Glutamatergic neuron (in vitro differentiated cells): ENCODE data around the gene SERF2. TPM values are rescaled to one million over a fixed set of nuclear protein-coding genes. Genes with fewer than 3 reads are reported as not detected.
"Not testable (repeated sequence)": the region's sequence is repeated elsewhere in the genome, so short reads cannot be mapped to it uniquely, and the experiment has no call there.

ENCODE experiments used
- DNase-seq: peaks from one replicate; pipeline ENCODE4 v3.0.0; 2022
- H3K27ac Mint-ChIP-seq: one replicate; pipeline ENCODE4 v1.8.0; 2020; ENCODE audit warnings: mild to moderate bottlenecking, mixed read lengths, inconsistent platforms; ENCODE audit not compliant: unreplicated experiment
- H3K27me3 Mint-ChIP-seq: one replicate; pipeline ENCODE4 v1.8.0; 2020; ENCODE audit warnings: mild to moderate bottlenecking, moderate library complexity, mixed read lengths, inconsistent platforms; ENCODE audit not compliant: unreplicated experiment
- H3K36me3 Mint-ChIP-seq: one replicate; pipeline ENCODE4 v1.8.0; 2020; ENCODE audit warnings: mild to moderate bottlenecking, mixed read lengths, inconsistent platforms; ENCODE audit not compliant: unreplicated experiment
- H3K4me1 Mint-ChIP-seq: one replicate; pipeline ENCODE4 v1.8.0; 2020; ENCODE audit warnings: mild to moderate bottlenecking, low read depth, mixed read lengths, inconsistent platforms; ENCODE audit not compliant: unreplicated experiment
- H3K4me3 Mint-ChIP-seq: one replicate; pipeline ENCODE4 v1.8.0; 2020; ENCODE audit warnings: mild to moderate bottlenecking, mixed read lengths, inconsistent platforms; ENCODE audit not compliant: unreplicated experiment
- H3K9me3 Mint-ChIP-seq: one replicate; pipeline ENCODE4 v1.8.0; 2020; ENCODE audit warnings: mild to moderate bottlenecking, moderate library complexity, mixed read lengths, inconsistent platforms; ENCODE audit not compliant: unreplicated experiment
- CTCF ChIP-seq: fragments of 200-600 bp; sonication (generic); IDR thresholded peaks from one replicate; pipeline ENCODE4 v1.5.0; 2021; ENCODE audit not compliant: partially characterized antibody, unreplicated experiment
- total RNA-seq: library from RNA; stranded (reverse); fragmentation: NEBNext Ultra II Directional; extraction: Animal tissue kit (Norgen Biotek cat#: 25700); gene quantifications from one replicate; pipeline ENCODE4 v1.2.1, GENCODE V29; 2021; ENCODE audit not compliant: unreplicated experiment

Gene SERF2
- total RNA-seq, 1 donor from 2014 or later = 650 TPM

- Mint-ChIP-seq H3K27me3 (peaks cover 2% of the 10 kb centered on the region), H3K4me3 (peak overlapping the region; percentile 49), H3K4me1 (no peaks in the 10 kb centered on the region), H3K27ac (no peak overlapping the region), H3K9me3 (peaks cover 5% of the 10 kb centered on the region), H3K36me3 (no peaks in the 10 kb centered on the region)
- TF ChIP-seq CTCF = no peak
- DNase-seq = no peak
Observed at GRCh38 chr15:43826029-43826507, 33.9 kb downstream of the SERF2 start.

- H3K27ac Mint-ChIP-seq = no peak within 1 kb of the TSS
Observed at GRCh38 chr15:43826508-43827341, 34.6 kb downstream of the SERF2 start, which contains the start of gene WDR76. TSS of gene WDR76 (plus strand) at chr15:43827002. CDS start at chr15:43827033, 31 bp downstream.

GRCh38 chr15:43828061-43828657 lies 36.0 kb downstream of the SERF2 start:
- no peak for DNase-seq
- H3K4me3 Mint-ChIP-seq = peak overlapping the region; percentile 63
- H3K27ac Mint-ChIP-seq = no peak overlapping the region
- H3K4me1 Mint-ChIP-seq = no peaks in the 10 kb centered on the region
- no peaks in the 10 kb centered on the region for H3K36me3 Mint-ChIP-seq
- no peak for TF ChIP-seq CTCF
- H3K9me3 Mint-ChIP-seq = peaks cover 5% of the 10 kb centered on the region
- H3K27me3 Mint-ChIP-seq = peaks cover 4% of the 10 kb centered on the region

More at GRCh38 chr15:43826508-43827341, 34.6 kb downstream of the SERF2 start, which contains the start of gene WDR76:
- TF ChIP-seq CTCF = no peak
- peak; percentile 70 for DNase-seq
- peaks cover 5% of the 10 kb centered on the region for H3K9me3 Mint-ChIP-seq
- H3K4me1 Mint-ChIP-seq = no peaks in the 10 kb centered on the region
- H3K27me3 Mint-ChIP-seq = peaks cover 4% of the 10 kb centered on the region
- peak within 1 kb of the TSS; percentile 83 for H3K4me3 Mint-ChIP-seq
- no peaks in the 10 kb centered on the region for H3K36me3 Mint-ChIP-seq

- H3K4me3 Mint-ChIP-seq, H3K9me3 Mint-ChIP-seq, DNase-seq, H3K36me3 Mint-ChIP-seq, H3K4me1 Mint-ChIP-seq, H3K27ac Mint-ChIP-seq, H3K27me3 Mint-ChIP-seq: not testable (repeated sequence)
Observed at GRCh38 chr15:43829951-43830540, 37.9 kb downstream of the SERF2 start.

GRCh38 chr15:43830691-43831275 lies 38.7 kb downstream of the SERF2 start:
- not testable (repeated sequence) for H3K27me3 Mint-ChIP-seq, H3K27ac Mint-ChIP-seq, H3K9me3 Mint-ChIP-seq, H3K36me3 Mint-ChIP-seq, DNase-seq, H3K4me1 Mint-ChIP-seq, H3K4me3 Mint-ChIP-seq

- not testable (repeated sequence) for H3K4me1 Mint-ChIP-seq
Observed at GRCh38 chr15:43831519-43832052, 39.5 kb downstream of the SERF2 start.

GRCh38 chr15:43832485-43832884 lies 40.4 kb downstream of the SERF2 start:
- H3K4me3 Mint-ChIP-seq, H3K36me3 Mint-ChIP-seq, H3K27me3 Mint-ChIP-seq, H3K4me1 Mint-ChIP-seq, H3K27ac Mint-ChIP-seq, H3K9me3 Mint-ChIP-seq, DNase-seq: not testable (repeated sequence)

More at GRCh38 chr15:43831519-43832052, 39.5 kb downstream of the SERF2 start:
- not testable (repeated sequence) for H3K4me3 Mint-ChIP-seq, DNase-seq, H3K27me3 Mint-ChIP-seq, H3K27ac Mint-ChIP-seq, H3K9me3 Mint-ChIP-seq, H3K36me3 Mint-ChIP-seq
